ENCODE data around the gene MRPS34.
A peak's percentile ranks its signal among the peaks of the same experiment; 100 is the strongest.

- TF ChIP-seq SUZ12 (IDR thresholded peaks at IDR 0.05; ENCODE audit: unreplicated experiment) = no peak
- no peak for TF ChIP-seq CTCF (IDR thresholded peaks at IDR 0.05 in 2 of 3, conservative IDR thresholded peaks at IDR 0.05 in 1 of 3; ENCODE audit: control insufficient read depth in 2 of 3, extremely low read depth in 1 of 3, insufficient read depth in 1 of 3, low read depth in 3 of 3, low read length in 3 of 3)
- TF ChIP-seq FOXK2 (IDR thresholded peaks at IDR 0.05) = no peak
- no peak for TF ChIP-seq EZH2 (IDR thresholded peaks at IDR 0.05; ENCODE audit: borderline replicate concordance, control insufficient read depth, low read depth, low read length)
- TF ChIP-seq POLR2A (IDR thresholded peaks at IDR 0.05; ENCODE audit: low read depth, low read length) = peak; percentile 74
- no peak for TF ChIP-seq EP300 (IDR thresholded peaks at IDR 0.05; ENCODE audit: borderline replicate concordance in 1 of 2, control insufficient read depth in 1 of 2, low read depth in 2 of 2, low read length in 2 of 2)
- TF ChIP-seq BRCA1 (IDR thresholded peaks at IDR 0.05; ENCODE audit: low read depth, low read length) = no peak
- TF ChIP-seq BHLHE40 (IDR thresholded peaks at IDR 0.05; ENCODE audit: borderline replicate concordance in 1 of 2, low read depth in 2 of 2, low read length in 1 of 2) = no peak
- TF ChIP-seq POLR2AphosphoS2 (IDR thresholded peaks at IDR 0.05; ENCODE audit: low read depth, low read length) = 0 out of 2 replicates have a peak, but pooled peaks have one; percentile 11
- no peak for TF ChIP-seq HDGF (IDR thresholded peaks at IDR 0.05)
These were observed 7.1 kb upstream of the MRPS34 start for GRCh38 chr16:1779741-1780676.

Data from GM12878 (cell line).